Heart left ventricle (tissue), 13 donors: ENCODE results near the gene HDLBP.

Experiments used
- POLR2A ChIP-seq, 2 donors: fragments of 450-650 bp; IDR thresholded peaks; one replicate each; pipeline ENCODE4 v1.6.1; 2017; ENCODE audit warnings: antibody characterized with exemption in 2 of 2, mild to moderate bottlenecking in 2 of 2, moderate library complexity in 2 of 2
- TF ChIP-seq, protein P1 (sequence below), 12 donors: fragments of 200-600 bp; sonication (generic) in 4 of 12; IDR thresholded peaks; one replicate each; pipeline versions ENCODE4 v1.5.0 to v1.8.0; 2018 to 2022; ENCODE audit warnings: antibody characterized with exemption in 12 of 12, mild to moderate bottlenecking in 5 of 12
- donor health status: ischemic (EF 13 %, LVEDD 7.1; RV severe dilation, severe dysfunction).
- donor health status: DM: no; HTN: yes; CAD: no.
- donor health status: DM: no; HTN: no; CAD: no.
- donor health status: ischemic (EF 25% LVEDD 6.9; RV normal size, moderate dysfunction).
- donor health status: ischemic (EF 25% LVEDD 5.7; RV mildly dilated, moderate dysfunction).
- donor health status: ischemic (EF 35%, LVEDD 5.7; RV mildly dilated, moderate dysfunction).
- donor health status: nonischemic (EF 11% LVEDD 7.7; RV severe dilation, severe dysfunction).
- donor health status: DM: yes; HTN: yes; CAD: no.
- donor health status: PGD.
- donor health status: ischemic (EF 29% LVEDD 5.4; RV normal size, mild dysfunction).
- donor health status: nonischemic (EF 23%, LVEDD 6.1; RV moderate dilation, normal function).

DNA sequence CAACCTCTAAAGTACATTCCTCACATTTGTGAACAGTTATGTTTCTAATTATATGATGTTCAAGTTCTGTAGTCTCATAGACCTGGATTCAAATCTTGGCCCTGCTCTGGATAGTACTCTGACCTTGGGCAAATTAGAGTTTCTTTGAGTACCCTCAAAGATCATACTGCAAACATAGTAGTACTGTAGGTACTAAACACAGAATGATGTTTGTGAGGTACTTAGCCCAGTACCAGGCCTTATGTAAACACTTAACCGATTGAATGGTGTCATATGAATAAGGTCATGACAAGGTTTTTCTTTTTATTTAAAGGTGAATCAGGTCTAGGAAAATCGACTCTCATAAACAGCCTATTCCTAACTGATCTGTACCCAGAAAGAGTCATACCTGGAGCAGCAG lies 19.3 kb upstream of the HDLBP start:
- TF ChIP-seq, protein P1, sequence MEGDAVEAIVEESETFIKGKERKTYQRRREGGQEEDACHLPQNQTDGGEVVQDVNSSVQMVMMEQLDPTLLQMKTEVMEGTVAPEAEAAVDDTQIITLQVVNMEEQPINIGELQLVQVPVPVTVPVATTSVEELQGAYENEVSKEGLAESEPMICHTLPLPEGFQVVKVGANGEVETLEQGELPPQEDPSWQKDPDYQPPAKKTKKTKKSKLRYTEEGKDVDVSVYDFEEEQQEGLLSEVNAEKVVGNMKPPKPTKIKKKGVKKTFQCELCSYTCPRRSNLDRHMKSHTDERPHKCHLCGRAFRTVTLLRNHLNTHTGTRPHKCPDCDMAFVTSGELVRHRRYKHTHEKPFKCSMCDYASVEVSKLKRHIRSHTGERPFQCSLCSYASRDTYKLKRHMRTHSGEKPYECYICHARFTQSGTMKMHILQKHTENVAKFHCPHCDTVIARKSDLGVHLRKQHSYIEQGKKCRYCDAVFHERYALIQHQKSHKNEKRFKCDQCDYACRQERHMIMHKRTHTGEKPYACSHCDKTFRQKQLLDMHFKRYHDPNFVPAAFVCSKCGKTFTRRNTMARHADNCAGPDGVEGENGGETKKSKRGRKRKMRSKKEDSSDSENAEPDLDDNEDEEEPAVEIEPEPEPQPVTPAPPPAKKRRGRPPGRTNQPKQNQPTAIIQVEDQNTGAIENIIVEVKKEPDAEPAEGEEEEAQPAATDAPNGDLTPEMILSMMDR (IDR thresholded peaks at IDR 0.05): no peak
- TF ChIP-seq POLR2A (IDR thresholded peaks at IDR 0.05): no peak
